ENCODE results near the gene ZNF594.
"Not testable (repeated sequence)": the region's sequence is repeated elsewhere in the genome, so short reads cannot be mapped to it uniquely, and the experiment has no call there.

The ZNF594 gene

GRCh38 chr17:5135726-5136579, 55.7 kb downstream of the ZNF594 start:
- no peak for DNase-seq

- not testable (repeated sequence) for DNase-seq
Observed at GRCh38 chr17:5135131-5135712, 56.4 kb downstream of the ZNF594 start.

GRCh38 chr17:5134571-5134970, 57.1 kb downstream of the ZNF594 start:
- not testable (repeated sequence) for DNase-seq

GRCh38 chr17:5133961-5134360, 57.7 kb downstream of the ZNF594 start:
- not testable (repeated sequence) for DNase-seq

- DNase-seq, result no peak
Observed at GRCh38 chr17:5133311-5133710, 58.4 kb downstream of the ZNF594 start.

- not testable (repeated sequence) for DNase-seq
Observed at GRCh38 chr17:5132503-5133225, 59.0 kb downstream of the ZNF594 start.

- not testable (repeated sequence) for DNase-seq
Observed at GRCh38 chr17:5131799-5132502, 59.7 kb downstream of the ZNF594 start.

GRCh38 chr17:5131146-5131715, 60.4 kb downstream of the ZNF594 start:
- no peak for DNase-seq

GRCh38 chr17:5130687-5131086, 61.0 kb downstream of the ZNF594 start:
- DNase-seq, result not testable (repeated sequence)

- DNase-seq, result not testable (repeated sequence)
Observed at GRCh38 chr17:5130261-5130660, 61.4 kb downstream of the ZNF594 start.

GRCh38 chr17:5129770-5130169, 61.9 kb downstream of the ZNF594 start:
- DNase-seq, result not testable (repeated sequence)

All from T-helper 9 cell (primary cell).